ENCODE results near the gene IFNA4.
"Not testable (repeated sequence)": the region's sequence is repeated elsewhere in the genome, so short reads cannot be mapped to it uniquely, and the experiment has no call there.

The IFNA4 gene

GRCh38 chr9:21187487-21187886, at the start of gene IFNA4:
Gene IFNA4, minus strand, starts transcription at chr9:21187587. Its CDS starts 56 bp downstream, at chr9:21187531.
- not testable (repeated sequence) for H3K9me3 ChIP-seq (ENCODE audit: control insufficient read depth, insufficient read depth, low read length); H3K27me3 ChIP-seq (ENCODE audit: control insufficient read depth, insufficient read depth, low read length); H3K4me1 ChIP-seq (ENCODE audit: control insufficient read depth, insufficient read depth, low read length); H3K9ac ChIP-seq (ENCODE audit: low read depth, low read length); H3K36me3 ChIP-seq (ENCODE audit: control insufficient read depth, insufficient read depth, low read length); H3K4me3 ChIP-seq (ENCODE audit: low read depth, low read length)

GRCh38 chr9:21236360-21236714, 49.0 kb upstream of the IFNA4 start:
- not testable (repeated sequence) for H3K9me3 ChIP-seq (ENCODE audit: control insufficient read depth, insufficient read depth, low read length); H3K27me3 ChIP-seq (ENCODE audit: control insufficient read depth, insufficient read depth, low read length); H3K36me3 ChIP-seq (ENCODE audit: control insufficient read depth, insufficient read depth, low read length); H3K9ac ChIP-seq (ENCODE audit: low read depth, low read length); H3K4me3 ChIP-seq (ENCODE audit: low read depth, low read length); H3K4me1 ChIP-seq (ENCODE audit: control insufficient read depth, insufficient read depth, low read length)

GRCh38 chr9:21235468-21236359, 48.3 kb upstream of the IFNA4 start:
- not testable (repeated sequence) for H3K9me3 ChIP-seq (ENCODE audit: control insufficient read depth, insufficient read depth, low read length); H3K27me3 ChIP-seq (ENCODE audit: control insufficient read depth, insufficient read depth, low read length); H3K4me1 ChIP-seq (ENCODE audit: control insufficient read depth, insufficient read depth, low read length); H3K4me3 ChIP-seq (ENCODE audit: low read depth, low read length); H3K36me3 ChIP-seq (ENCODE audit: control insufficient read depth, insufficient read depth, low read length); H3K9ac ChIP-seq (ENCODE audit: low read depth, low read length)

GRCh38 chr9:21234153-21234687, 46.8 kb upstream of the IFNA4 start:
- Histone ChIP-seq H3K4me3 (ENCODE audit: low read depth, low read length) (no peak overlapping the region), H3K9ac (ENCODE audit: low read depth, low read length) (no peak overlapping the region), H3K27me3 (ENCODE audit: control insufficient read depth, insufficient read depth, low read length) (no peaks in the 10 kb centered on the region), H3K9me3 (ENCODE audit: control insufficient read depth, insufficient read depth, low read length) (no peaks in the 10 kb centered on the region), H3K4me1 (ENCODE audit: control insufficient read depth, insufficient read depth, low read length) (no peaks in the 10 kb centered on the region), H3K36me3 (ENCODE audit: control insufficient read depth, insufficient read depth, low read length) (no peaks in the 10 kb centered on the region)

GRCh38 chr9:21233258-21233657, 45.9 kb upstream of the IFNA4 start:
- Histone ChIP-seq H3K9me3 (ENCODE audit: control insufficient read depth, insufficient read depth, low read length) (no peaks in the 10 kb centered on the region), H3K4me1 (ENCODE audit: control insufficient read depth, insufficient read depth, low read length) (no peaks in the 10 kb centered on the region), H3K36me3 (ENCODE audit: control insufficient read depth, insufficient read depth, low read length) (no peaks in the 10 kb centered on the region), H3K9ac (ENCODE audit: low read depth, low read length) (no peak overlapping the region), H3K4me3 (ENCODE audit: low read depth, low read length) (no peak overlapping the region), H3K27me3 (ENCODE audit: control insufficient read depth, insufficient read depth, low read length) (no peaks in the 10 kb centered on the region)

- Histone ChIP-seq H3K4me3 (ENCODE audit: low read depth, low read length) (no peak within 1 kb of the TSS), H3K9me3 (ENCODE audit: control insufficient read depth, insufficient read depth, low read length) (no peaks in the 10 kb centered on the region), H3K9ac (ENCODE audit: low read depth, low read length) (no peak within 1 kb of the TSS), H3K4me1 (ENCODE audit: control insufficient read depth, insufficient read depth, low read length) (no peaks in the 10 kb centered on the region), H3K36me3 (ENCODE audit: control insufficient read depth, insufficient read depth, low read length) (no peaks in the 10 kb centered on the region), H3K27me3 (ENCODE audit: control insufficient read depth, insufficient read depth, low read length) (no peaks in the 10 kb centered on the region)
These were observed 40.7 kb upstream of the IFNA4 start, which contains the start of gene IFNA17 for GRCh38 chr9:21228122-21228521. Gene IFNA17, minus strand, starts transcription at chr9:21228222. Its CDS starts 49 bp downstream, at chr9:21228173.

- H3K9ac ChIP-seq (ENCODE audit: low read depth, low read length); H3K9me3 ChIP-seq (ENCODE audit: control insufficient read depth, insufficient read depth, low read length); H3K27me3 ChIP-seq (ENCODE audit: control insufficient read depth, insufficient read depth, low read length); H3K36me3 ChIP-seq (ENCODE audit: control insufficient read depth, insufficient read depth, low read length); H3K4me1 ChIP-seq (ENCODE audit: control insufficient read depth, insufficient read depth, low read length); H3K4me3 ChIP-seq (ENCODE audit: low read depth, low read length): not testable (repeated sequence)
These were observed 29.8 kb upstream of the IFNA4 start, which contains the start of gene IFNA16 for GRCh38 chr9:21217211-21217610. Gene IFNA16, minus strand, starts transcription at chr9:21217311. Its CDS starts 6 bp downstream, at chr9:21217305.

- not testable (repeated sequence) for H3K27me3 ChIP-seq (ENCODE audit: control insufficient read depth, insufficient read depth, low read length); H3K4me1 ChIP-seq (ENCODE audit: control insufficient read depth, insufficient read depth, low read length); H3K36me3 ChIP-seq (ENCODE audit: control insufficient read depth, insufficient read depth, low read length); H3K9ac ChIP-seq (ENCODE audit: low read depth, low read length); H3K4me3 ChIP-seq (ENCODE audit: low read depth, low read length); H3K9me3 ChIP-seq (ENCODE audit: control insufficient read depth, insufficient read depth, low read length)
These were observed 26.3 kb upstream of the IFNA4 start for GRCh38 chr9:21213411-21214326.

- H3K9ac ChIP-seq (ENCODE audit: low read depth, low read length); H3K4me3 ChIP-seq (ENCODE audit: low read depth, low read length); H3K27me3 ChIP-seq (ENCODE audit: control insufficient read depth, insufficient read depth, low read length); H3K4me1 ChIP-seq (ENCODE audit: control insufficient read depth, insufficient read depth, low read length); H3K36me3 ChIP-seq (ENCODE audit: control insufficient read depth, insufficient read depth, low read length); H3K9me3 ChIP-seq (ENCODE audit: control insufficient read depth, insufficient read depth, low read length): not testable (repeated sequence)
These were observed 24.8 kb upstream of the IFNA4 start for GRCh38 chr9:21212160-21212559.

GRCh38 chr9:21210782-21211181, 23.4 kb upstream of the IFNA4 start:
- H3K4me1 ChIP-seq (ENCODE audit: control insufficient read depth, insufficient read depth, low read length); H3K9me3 ChIP-seq (ENCODE audit: control insufficient read depth, insufficient read depth, low read length); H3K9ac ChIP-seq (ENCODE audit: low read depth, low read length); H3K36me3 ChIP-seq (ENCODE audit: control insufficient read depth, insufficient read depth, low read length); H3K4me3 ChIP-seq (ENCODE audit: low read depth, low read length); H3K27me3 ChIP-seq (ENCODE audit: control insufficient read depth, insufficient read depth, low read length): not testable (repeated sequence)

GRCh38 chr9:21210311-21210710, 22.9 kb upstream of the IFNA4 start:
- Histone ChIP-seq H3K4me3 (ENCODE audit: low read depth, low read length) (no peak overlapping the region), H3K36me3 (ENCODE audit: control insufficient read depth, insufficient read depth, low read length) (no peaks in the 10 kb centered on the region), H3K9ac (ENCODE audit: low read depth, low read length) (no peak overlapping the region)

More at GRCh38 chr9:21210311-21210710, 22.9 kb upstream of the IFNA4 start:
- H3K27me3 ChIP-seq (ENCODE audit: control insufficient read depth, insufficient read depth, low read length) = no peaks in the 10 kb centered on the region
- H3K9me3 ChIP-seq (ENCODE audit: control insufficient read depth, insufficient read depth, low read length) = no peaks in the 10 kb centered on the region
- H3K4me1 ChIP-seq (ENCODE audit: control insufficient read depth, insufficient read depth, low read length) = no peaks in the 10 kb centered on the region

Measured in iPS-15b (cell line).